HG03439 (cell line): ENCODE measurements around the gene CTU2.

Experiments used
- ATAC-seq: cut with Tn5 transposase; IDR thresholded peaks from one replicate; pipeline ENCODE4 v1.9.1; 2021; ENCODE audit warnings: mild to moderate bottlenecking, moderate library complexity; ENCODE audit not compliant: unreplicated experiment

CTU2 gene

GRCh38 chr16:88713568-88714419, 7.5 kb downstream of the CTU2 start:
- ATAC-seq, result no peak

- no peak for ATAC-seq
Observed at GRCh38 chr16:88714420-88715302, 8.4 kb downstream of the CTU2 start.

- ATAC-seq, result no peak
Observed at GRCh38 chr16:88715312-88716190, 9.2 kb downstream of the CTU2 start.

- no peak for ATAC-seq
Observed at GRCh38 chr16:88716201-88716600, 9.9 kb downstream of the CTU2 start.

- ATAC-seq, result no peak
Observed at GRCh38 chr16:88716601-88717001, 10.3 kb downstream of the CTU2 start.

GRCh38 chr16:88718178-88718577, 11.9 kb downstream of the CTU2 start:
- ATAC-seq, result no peak

- no peak for ATAC-seq
Observed at GRCh38 chr16:88719267-88719932, 13.1 kb downstream of the CTU2 start.

GRCh38 chr16:88719933-88720296, 13.6 kb downstream of the CTU2 start:
- ATAC-seq, result no peak

GRCh38 chr16:88720396-88720970, 14.2 kb downstream of the CTU2 start:
- ATAC-seq, result no peak

GRCh38 chr16:88721236-88721635, 14.9 kb downstream of the CTU2 start:
- ATAC-seq, result no peak

- no peak for ATAC-seq
Observed at GRCh38 chr16:88721815-88722755, 15.8 kb downstream of the CTU2 start.

GRCh38 chr16:88722784-88723506, 16.6 kb downstream of the CTU2 start:
- ATAC-seq, result no peak

- no peak for ATAC-seq
Observed at GRCh38 chr16:88723507-88723887, 17.2 kb downstream of the CTU2 start.

GRCh38 chr16:88723911-88724310, 17.6 kb downstream of the CTU2 start:
- ATAC-seq, result no peak

GRCh38 chr16:88724855-88725555, 18.7 kb downstream of the CTU2 start:
- ATAC-seq, result no peak

- ATAC-seq, result no peak
Observed at GRCh38 chr16:88725609-88726407, 19.5 kb downstream of the CTU2 start.

- no peak for ATAC-seq
Observed at GRCh38 chr16:88726408-88726749, 20.1 kb downstream of the CTU2 start.
